HG03103 (cell line): ENCODE results near the gene ZNF227.
"Not testable (repeated sequence)": the region's sequence is repeated elsewhere in the genome, so short reads cannot be mapped to it uniquely, and the experiment has no call there.

Experiments
- ATAC-seq: cut with Tn5 transposase; IDR thresholded peaks from one replicate; pipeline ENCODE4 v1.9.1; 2021; ENCODE audit warnings: low read depth; ENCODE audit not compliant: unreplicated experiment

The ZNF227 gene

GRCh38 chr19:44212250-44212865, at the start of gene ZNF227:
Gene ZNF227, plus strand, starts transcription at chr19:44212532. Its CDS starts 5,261 bp downstream, at chr19:44217793.
- no peak for ATAC-seq

- no peak for ATAC-seq
Observed at GRCh38 chr19:44163789-44164188, 48.5 kb upstream of the ZNF227 start.

- peak; percentile 9 for ATAC-seq
Observed at GRCh38 chr19:44164327-44164672, 48.0 kb upstream of the ZNF227 start.

- peak; percentile 78 for ATAC-seq
Observed at GRCh38 chr19:44164673-44165512, 47.4 kb upstream of the ZNF227 start, which contains the start of gene ZNF226. Gene ZNF226, plus strand, starts transcription at chr19:44165100. Its CDS starts 4,981 bp downstream, at chr19:44170081.

GRCh38 chr19:44170660-44171059, 41.7 kb upstream of the ZNF227 start:
- ATAC-seq: not testable (repeated sequence)

GRCh38 chr19:44176590-44176989, 35.7 kb upstream of the ZNF227 start:
- no peak for ATAC-seq

GRCh38 chr19:44180968-44181367, 31.4 kb upstream of the ZNF227 start:
- no peak for ATAC-seq

- ATAC-seq: no peak
Observed at GRCh38 chr19:44182145-44182544, 30.2 kb upstream of the ZNF227 start.

- ATAC-seq: no peak
Observed at GRCh38 chr19:44190020-44190419, 22.3 kb upstream of the ZNF227 start.

GRCh38 chr19:44192127-44192526, 20.2 kb upstream of the ZNF227 start:
- ATAC-seq: no peak

GRCh38 chr19:44196772-44197171, 15.6 kb upstream of the ZNF227 start:
- ATAC-seq: no peak

GRCh38 chr19:44202470-44202869, 9.9 kb upstream of the ZNF227 start:
- no peak for ATAC-seq

- ATAC-seq: no peak
Observed at GRCh38 chr19:44202974-44203373, 9.4 kb upstream of the ZNF227 start.

GRCh38 chr19:44203877-44204276, 8.5 kb upstream of the ZNF227 start:
- not testable (repeated sequence) for ATAC-seq

GRCh38 chr19:44204772-44205171, 7.6 kb upstream of the ZNF227 start:
- ATAC-seq: no peak

- peak; percentile 83 for ATAC-seq
Observed at GRCh38 chr19:44207126-44207803, 5.1 kb upstream of the ZNF227 start.

GRCh38 chr19:44212866-44213346, 574 bp downstream of the ZNF227 start:
- no peak for ATAC-seq

- not testable (repeated sequence) for ATAC-seq
Observed at GRCh38 chr19:44219926-44220325, 7.6 kb downstream of the ZNF227 start.

- ATAC-seq: not testable (repeated sequence)
Observed at GRCh38 chr19:44220761-44221160, 8.4 kb downstream of the ZNF227 start.

- ATAC-seq: not testable (repeated sequence)
Observed at GRCh38 chr19:44221291-44221690, 9.0 kb downstream of the ZNF227 start.

- ATAC-seq: no peak
Observed at GRCh38 chr19:44228318-44228717, 16.0 kb downstream of the ZNF227 start.
